ENCODE data around the gene MAPK1IP1L.
"Not testable (repeated sequence)": the region's sequence is repeated elsewhere in the genome, so short reads cannot be mapped to it uniquely, and the experiment has no call there.

DNA sequence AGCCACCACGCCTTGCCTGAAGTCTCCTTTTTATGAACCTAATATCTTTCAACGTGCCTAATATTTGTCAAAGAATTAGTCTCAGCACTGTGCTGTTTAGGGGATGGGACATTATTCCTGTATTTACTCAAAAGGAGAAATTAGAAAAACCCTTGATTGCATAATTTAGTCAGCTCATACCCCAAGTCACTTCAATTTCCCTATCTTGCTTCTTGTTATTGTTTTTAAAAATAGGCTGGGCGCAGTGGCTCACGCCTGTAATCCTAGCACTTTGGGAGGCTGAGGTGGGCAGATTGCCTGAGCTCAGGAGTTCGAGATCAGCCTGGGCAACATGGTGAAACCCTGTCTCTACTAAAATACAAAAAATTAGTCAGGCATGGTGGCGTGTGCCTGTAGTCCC is 28.5 kb downstream of the MAPK1IP1L start:
- TF ChIP-seq, protein P1, sequence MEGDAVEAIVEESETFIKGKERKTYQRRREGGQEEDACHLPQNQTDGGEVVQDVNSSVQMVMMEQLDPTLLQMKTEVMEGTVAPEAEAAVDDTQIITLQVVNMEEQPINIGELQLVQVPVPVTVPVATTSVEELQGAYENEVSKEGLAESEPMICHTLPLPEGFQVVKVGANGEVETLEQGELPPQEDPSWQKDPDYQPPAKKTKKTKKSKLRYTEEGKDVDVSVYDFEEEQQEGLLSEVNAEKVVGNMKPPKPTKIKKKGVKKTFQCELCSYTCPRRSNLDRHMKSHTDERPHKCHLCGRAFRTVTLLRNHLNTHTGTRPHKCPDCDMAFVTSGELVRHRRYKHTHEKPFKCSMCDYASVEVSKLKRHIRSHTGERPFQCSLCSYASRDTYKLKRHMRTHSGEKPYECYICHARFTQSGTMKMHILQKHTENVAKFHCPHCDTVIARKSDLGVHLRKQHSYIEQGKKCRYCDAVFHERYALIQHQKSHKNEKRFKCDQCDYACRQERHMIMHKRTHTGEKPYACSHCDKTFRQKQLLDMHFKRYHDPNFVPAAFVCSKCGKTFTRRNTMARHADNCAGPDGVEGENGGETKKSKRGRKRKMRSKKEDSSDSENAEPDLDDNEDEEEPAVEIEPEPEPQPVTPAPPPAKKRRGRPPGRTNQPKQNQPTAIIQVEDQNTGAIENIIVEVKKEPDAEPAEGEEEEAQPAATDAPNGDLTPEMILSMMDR (conservative IDR thresholded peaks at IDR 0.05; ENCODE audit: low read length) = not testable (repeated sequence)
- TF ChIP-seq EZH2phosphoT487 (IDR thresholded peaks at IDR 0.05; ENCODE audit: borderline replicate concordance, low read depth, low read length) = not testable (repeated sequence)
